Karpas-422 (cell line): ENCODE results near the gene TAS2R1. TPM values are rescaled to one million over a fixed set of nuclear protein-coding genes. Genes with fewer than 3 reads are reported as not detected.

ENCODE experiments used
- DNase-seq: peaks from one replicate; pipeline ENCODE4 v3.0.0-alpha.2; 2015
- H2AFZ ChIP-seq: fragments of 200-600 bp; sonication (generic); 2 replicates; pipeline ENCODE4 v1.6.1; 2014; ENCODE audit warnings: antibody characterized with exemption, low read length, mixed read lengths
- H3K27ac ChIP-seq: fragments of 200-600 bp; sonication (generic); 2 replicates; pipeline ENCODE4 v1.5.1; 2014; ENCODE audit warnings: mild to moderate bottlenecking, low read length, moderate library complexity
- H3K27me3 ChIP-seq: fragments of 200-600 bp; sonication (generic); 2 replicates; pipeline ENCODE4 v1.6.1; 2014; ENCODE audit warnings: low read length, mixed read lengths
- H3K36me3 ChIP-seq: fragments of 200-600 bp; sonication (generic); 2 replicates; pipeline ENCODE4 v1.6.1; 2014; ENCODE audit warnings: low read length, mixed read lengths; ENCODE audit not compliant: insufficient read depth
- H3K4me1 ChIP-seq: fragments of 200-600 bp; sonication (generic); 2 replicates; pipeline ENCODE4 v1.6.1; 2014; ENCODE audit warnings: mild to moderate bottlenecking, low read length, mixed read lengths
- H3K4me2 ChIP-seq: fragments of 200-600 bp; sonication (generic); 2 replicates; pipeline ENCODE4 v1.6.1; 2014; ENCODE audit warnings: low read length, low read depth, mild to moderate bottlenecking; ENCODE audit not compliant: poor library complexity, severe bottlenecking
- H3K4me3 ChIP-seq: fragments of 200-600 bp; sonication (generic); 2 replicates; pipeline ENCODE4 v1.5.1; 2014; ENCODE audit warnings: mild to moderate bottlenecking, antibody characterized with exemption, low read length, mixed read lengths
- H3K79me2 ChIP-seq: fragments of 200-600 bp; sonication (generic); 2 replicates; pipeline ENCODE4 v1.6.1; 2014; ENCODE audit warnings: mild to moderate bottlenecking, low read length, mixed read lengths
- H3K9ac ChIP-seq: fragments of 200-600 bp; sonication (generic); 2 replicates; pipeline ENCODE4 v1.6.0; 2014; ENCODE audit warnings: low read length
- H3K9me2 ChIP-seq: fragments of 200-600 bp; sonication (generic), shearing (Covaris generic); replicated peaks from 2 replicates; pipeline ENCODE4 v1.6.0; 2014; ENCODE audit warnings: mild to moderate bottlenecking, low read length, moderate library complexity; ENCODE audit not compliant: insufficient read depth
- H3K9me3 ChIP-seq: fragments of 300-700, 200-600 bp; sonication (generic); 2 replicates; pipeline ENCODE4 v1.6.1; 2014; ENCODE audit warnings: low read length, mixed read lengths
- H4K20me1 ChIP-seq: fragments of 200-600 bp; sonication (generic); 2 replicates; pipeline ENCODE4 v1.6.1; 2014; ENCODE audit warnings: mild to moderate bottlenecking, antibody characterized with exemption, low read length, low read depth; ENCODE audit not compliant: insufficient read depth
- total RNA-seq: library from RNA; depleted of rRNA; stranded (reverse); fragments of >200 nt; shearing (Covaris generic); gene quantifications from 2 replicates; pipeline ENCODE4 v1.2.3, GENCODE V29; 2014; ENCODE audit warnings: low replicate concordance

TAS2R1 gene
- total RNA-seq, 1 experiment from 2014 or later = not detected

GRCh38 chr5:9654886-9655285 is 24.7 kb upstream of the TAS2R1 start:
- Histone ChIP-seq H3K9me3 (no peaks in the 10 kb centered on the region), H3K4me3 (no peak overlapping the region), H3K9me2 (no peaks in the 10 kb centered on the region), H3K36me3 (no peaks in the 10 kb centered on the region), H3K4me2 (no peak overlapping the region), H3K79me2 (no peaks in the 10 kb centered on the region), H3K27ac (no peak overlapping the region), H3K4me1 (no peaks in the 10 kb centered on the region), H4K20me1 (no peaks in the 10 kb centered on the region), H3K27me3 (no peaks in the 10 kb centered on the region), H2AFZ (no peak overlapping the region), H3K9ac (no peak overlapping the region)
- DNase-seq = no peak

GRCh38 chr5:9653811-9654210 is 23.7 kb upstream of the TAS2R1 start:
- Histone ChIP-seq H3K9me3 (no peaks in the 10 kb centered on the region), H3K9me2 (no peaks in the 10 kb centered on the region), H4K20me1 (no peaks in the 10 kb centered on the region), H3K79me2 (no peaks in the 10 kb centered on the region), H3K4me3 (no peak overlapping the region), H3K9ac (no peak overlapping the region), H3K27ac (no peak overlapping the region), H2AFZ (no peak overlapping the region), H3K27me3 (no peaks in the 10 kb centered on the region), H3K4me2 (no peak overlapping the region), H3K36me3 (no peaks in the 10 kb centered on the region), H3K4me1 (no peaks in the 10 kb centered on the region)
- no peak for DNase-seq

- Histone ChIP-seq H3K27ac (no peak overlapping the region), H3K4me1 (no peaks in the 10 kb centered on the region), H2AFZ (no peak overlapping the region), H3K9me3 (no peaks in the 10 kb centered on the region), H3K4me3 (no peak overlapping the region), H3K36me3 (no peaks in the 10 kb centered on the region), H3K4me2 (no peak overlapping the region), H3K79me2 (no peaks in the 10 kb centered on the region), H4K20me1 (no peaks in the 10 kb centered on the region), H3K27me3 (no peaks in the 10 kb centered on the region), H3K9ac (no peak overlapping the region), H3K9me2 (no peaks in the 10 kb centered on the region)
- no peak for DNase-seq
Measured at GRCh38 chr5:9653061-9653460, 22.9 kb upstream of the TAS2R1 start.

GRCh38 chr5:9652295-9652694 is 22.1 kb upstream of the TAS2R1 start:
- Histone ChIP-seq H3K4me3 (no peak overlapping the region), H3K4me2 (no peak overlapping the region), H3K36me3 (no peaks in the 10 kb centered on the region), H2AFZ (no peak overlapping the region), H3K4me1 (no peaks in the 10 kb centered on the region), H3K79me2 (no peaks in the 10 kb centered on the region), H3K9me2 (no peaks in the 10 kb centered on the region), H3K27ac (no peak overlapping the region), H4K20me1 (no peaks in the 10 kb centered on the region), H3K27me3 (no peaks in the 10 kb centered on the region), H3K9me3 (no peaks in the 10 kb centered on the region), H3K9ac (no peak overlapping the region)
- no peak for DNase-seq

GRCh38 chr5:9646843-9647242 is 16.7 kb upstream of the TAS2R1 start:
- H3K27ac ChIP-seq = no peak overlapping the region
- no peaks in the 10 kb centered on the region for H3K79me2 ChIP-seq
- no peak overlapping the region for H3K9ac ChIP-seq
- H4K20me1 ChIP-seq = no peaks in the 10 kb centered on the region
- no peaks in the 10 kb centered on the region; the same call in 1 of the 2 replicates for H3K9me3 ChIP-seq
- no peak overlapping the region for H3K4me2 ChIP-seq
- no peaks in the 10 kb centered on the region for H3K27me3 ChIP-seq
- DNase-seq = no peak
- H3K4me3 ChIP-seq = no peak overlapping the region
- no peaks in the 10 kb centered on the region for H3K36me3 ChIP-seq
- H2AFZ ChIP-seq = no peak overlapping the region
- no peaks in the 10 kb centered on the region for H3K4me1 ChIP-seq
- H3K9me2 ChIP-seq = no peaks in the 10 kb centered on the region

- H3K4me2 ChIP-seq = no peak overlapping the region
- no peaks in the 10 kb centered on the region for H3K27me3 ChIP-seq
- no peak overlapping the region for H3K27ac ChIP-seq
- H2AFZ ChIP-seq = no peak overlapping the region
- H3K9me3 ChIP-seq = peaks cover under 1% of the 10 kb centered on the region
- no peaks in the 10 kb centered on the region for H3K4me1 ChIP-seq
- no peak overlapping the region for H3K9ac ChIP-seq
- H3K79me2 ChIP-seq = no peaks in the 10 kb centered on the region
- H3K9me2 ChIP-seq = no peaks in the 10 kb centered on the region
- DNase-seq = no peak
- no peaks in the 10 kb centered on the region for H3K36me3 ChIP-seq
- no peak overlapping the region for H3K4me3 ChIP-seq
- H4K20me1 ChIP-seq = no peaks in the 10 kb centered on the region
Measured at GRCh38 chr5:9644630-9645029, 14.5 kb upstream of the TAS2R1 start.

GRCh38 chr5:9642621-9643020 is 12.5 kb upstream of the TAS2R1 start:
- Histone ChIP-seq H3K4me2 (no peak overlapping the region), H2AFZ (no peak overlapping the region), H3K9ac (no peak overlapping the region), H3K9me3 (peaks cover 3% of the 10 kb centered on the region), H3K36me3 (no peaks in the 10 kb centered on the region), H4K20me1 (no peaks in the 10 kb centered on the region), H3K4me1 (no peaks in the 10 kb centered on the region), H3K27me3 (no peaks in the 10 kb centered on the region), H3K79me2 (no peaks in the 10 kb centered on the region), H3K4me3 (no peak overlapping the region), H3K27ac (no peak overlapping the region), H3K9me2 (no peaks in the 10 kb centered on the region)
- no peak for DNase-seq

- no peak overlapping the region for H3K9ac ChIP-seq
- no peaks in the 10 kb centered on the region for H3K9me2 ChIP-seq
- H3K9me3 ChIP-seq = peaks cover 3% of the 10 kb centered on the region
- no peaks in the 10 kb centered on the region for H4K20me1 ChIP-seq
- no peaks in the 10 kb centered on the region for H3K36me3 ChIP-seq
- DNase-seq = no peak
- H3K4me3 ChIP-seq = no peak overlapping the region
- no peaks in the 10 kb centered on the region for H3K27me3 ChIP-seq
- H3K4me2 ChIP-seq = no peak overlapping the region
- no peak overlapping the region for H3K27ac ChIP-seq
- no peaks in the 10 kb centered on the region for H3K4me1 ChIP-seq
- H3K79me2 ChIP-seq = no peaks in the 10 kb centered on the region
- H2AFZ ChIP-seq = no peak overlapping the region
Measured at GRCh38 chr5:9641806-9642355, 11.7 kb upstream of the TAS2R1 start.

GRCh38 chr5:9632495-9632894 is 2.3 kb upstream of the TAS2R1 start:
- no peaks in the 10 kb centered on the region for H3K27me3 ChIP-seq
- no peaks in the 10 kb centered on the region for H3K79me2 ChIP-seq
- 0 out of 2 replicates have a peak, but pooled peaks cover 3% of the 10 kb centered on the region for H3K9me3 ChIP-seq
- no peak overlapping the region for H3K27ac ChIP-seq
- H3K4me1 ChIP-seq = no peaks in the 10 kb centered on the region
- no peak overlapping the region for H3K4me2 ChIP-seq
- H3K4me3 ChIP-seq = no peak overlapping the region
- H4K20me1 ChIP-seq = no peaks in the 10 kb centered on the region
- no peak for DNase-seq
- H3K9ac ChIP-seq = no peak overlapping the region
- H2AFZ ChIP-seq = no peak overlapping the region
- H3K36me3 ChIP-seq = no peaks in the 10 kb centered on the region
- no peaks in the 10 kb centered on the region for H3K9me2 ChIP-seq
